Measurements from ENCODE around the gene ADGRF4.

ADGRF4 gene, protein sequence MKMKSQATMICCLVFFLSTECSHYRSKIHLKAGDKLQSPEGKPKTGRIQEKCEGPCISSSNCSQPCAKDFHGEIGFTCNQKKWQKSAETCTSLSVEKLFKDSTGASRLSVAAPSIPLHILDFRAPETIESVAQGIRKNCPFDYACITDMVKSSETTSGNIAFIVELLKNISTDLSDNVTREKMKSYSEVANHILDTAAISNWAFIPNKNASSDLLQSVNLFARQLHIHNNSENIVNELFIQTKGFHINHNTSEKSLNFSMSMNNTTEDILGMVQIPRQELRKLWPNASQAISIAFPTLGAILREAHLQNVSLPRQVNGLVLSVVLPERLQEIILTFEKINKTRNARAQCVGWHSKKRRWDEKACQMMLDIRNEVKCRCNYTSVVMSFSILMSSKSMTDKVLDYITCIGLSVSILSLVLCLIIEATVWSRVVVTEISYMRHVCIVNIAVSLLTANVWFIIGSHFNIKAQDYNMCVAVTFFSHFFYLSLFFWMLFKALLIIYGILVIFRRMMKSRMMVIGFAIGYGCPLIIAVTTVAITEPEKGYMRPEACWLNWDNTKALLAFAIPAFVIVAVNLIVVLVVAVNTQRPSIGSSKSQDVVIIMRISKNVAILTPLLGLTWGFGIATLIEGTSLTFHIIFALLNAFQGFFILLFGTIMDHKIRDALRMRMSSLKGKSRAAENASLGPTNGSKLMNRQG

DNA sequence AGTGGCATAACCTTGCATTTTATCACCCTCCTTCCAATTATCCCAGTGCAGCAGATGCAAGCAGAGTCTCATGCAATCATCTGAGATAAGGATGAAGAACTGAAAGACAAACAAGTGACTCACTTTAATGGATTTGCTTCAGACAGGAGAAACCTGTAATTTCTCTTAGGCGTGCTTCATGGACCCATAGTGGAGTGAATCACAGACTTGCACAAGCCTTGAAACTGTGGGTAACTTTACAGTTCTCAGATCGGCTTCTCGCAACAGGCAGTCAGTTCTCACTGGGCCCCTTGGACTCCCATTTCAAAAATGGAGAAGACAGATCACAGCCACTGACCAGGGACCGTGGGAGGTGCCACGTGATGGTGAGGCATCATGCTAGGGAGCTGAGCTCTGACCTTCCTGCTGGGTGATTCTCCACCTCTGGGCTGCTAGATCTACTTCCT lies at the start of gene ADGRF4:
TSS of gene ADGRF4 (plus strand) at position 239 of the 446 bp plus-strand sequence. CDS start 8,666 bp downstream, outside the sequence.
- Histone ChIP-seq H3K36me3 (no peaks in the 10 kb centered on the region), H3K9me3 (no peaks in the 10 kb centered on the region), H3K27me3 (no peaks in the 10 kb centered on the region), H3K4me3 (no peak within 1 kb of the TSS), H3K4me1 (no peaks in the 10 kb centered on the region), H3K27ac (no peak within 1 kb of the TSS)
- intact Hi-C loops (cut with DNase I; ENCODE audit: low total_unique reads): no loop called here
- TF ChIP-seq, protein P1, sequence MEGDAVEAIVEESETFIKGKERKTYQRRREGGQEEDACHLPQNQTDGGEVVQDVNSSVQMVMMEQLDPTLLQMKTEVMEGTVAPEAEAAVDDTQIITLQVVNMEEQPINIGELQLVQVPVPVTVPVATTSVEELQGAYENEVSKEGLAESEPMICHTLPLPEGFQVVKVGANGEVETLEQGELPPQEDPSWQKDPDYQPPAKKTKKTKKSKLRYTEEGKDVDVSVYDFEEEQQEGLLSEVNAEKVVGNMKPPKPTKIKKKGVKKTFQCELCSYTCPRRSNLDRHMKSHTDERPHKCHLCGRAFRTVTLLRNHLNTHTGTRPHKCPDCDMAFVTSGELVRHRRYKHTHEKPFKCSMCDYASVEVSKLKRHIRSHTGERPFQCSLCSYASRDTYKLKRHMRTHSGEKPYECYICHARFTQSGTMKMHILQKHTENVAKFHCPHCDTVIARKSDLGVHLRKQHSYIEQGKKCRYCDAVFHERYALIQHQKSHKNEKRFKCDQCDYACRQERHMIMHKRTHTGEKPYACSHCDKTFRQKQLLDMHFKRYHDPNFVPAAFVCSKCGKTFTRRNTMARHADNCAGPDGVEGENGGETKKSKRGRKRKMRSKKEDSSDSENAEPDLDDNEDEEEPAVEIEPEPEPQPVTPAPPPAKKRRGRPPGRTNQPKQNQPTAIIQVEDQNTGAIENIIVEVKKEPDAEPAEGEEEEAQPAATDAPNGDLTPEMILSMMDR (IDR thresholded peaks at IDR 0.05): no peak
- no peak for DNase-seq

DNA sequence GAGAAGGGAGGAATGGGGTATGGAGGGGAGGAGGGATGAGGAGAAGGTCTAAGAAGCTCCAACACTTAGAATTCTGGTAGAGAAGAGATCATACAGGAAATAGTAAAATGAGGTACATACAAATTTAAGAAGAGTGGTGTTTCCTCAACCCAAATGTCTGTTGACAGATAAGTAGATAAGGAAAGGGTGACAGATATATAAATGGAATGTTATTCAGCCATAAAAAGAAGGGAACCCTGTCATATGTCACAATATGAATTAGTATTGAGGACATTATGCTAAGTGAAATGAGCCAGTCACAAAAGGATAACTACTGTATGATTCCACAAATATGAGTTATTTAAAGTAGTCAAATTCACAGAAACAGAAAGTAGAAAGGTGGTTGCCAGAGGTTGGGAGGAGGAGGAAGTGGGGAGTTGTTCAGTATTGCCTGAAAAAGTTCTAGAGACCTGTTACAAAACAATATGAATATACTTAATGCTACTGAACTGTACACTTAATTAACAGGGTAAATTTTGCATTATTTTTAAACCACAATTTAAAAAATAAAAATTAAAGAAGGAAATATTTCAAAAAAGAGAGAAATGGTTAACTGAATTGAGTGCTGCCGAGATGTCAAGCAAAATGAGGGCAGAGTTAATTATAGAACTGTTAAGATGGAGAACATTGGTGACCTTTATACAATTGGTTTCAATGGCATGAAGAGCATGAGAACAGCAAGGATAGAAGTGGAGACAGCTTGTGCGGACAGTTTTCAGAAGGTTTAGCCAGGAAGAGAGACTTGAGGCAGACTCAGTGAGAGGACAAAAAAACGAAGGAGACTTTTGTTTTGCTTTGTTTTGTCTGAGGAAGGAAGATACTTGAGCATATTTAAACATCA lies 47.6 kb upstream of the ADGRF4 start:
- Histone ChIP-seq H3K4me3 (no peak overlapping the region), H3K36me3 (no peaks in the 10 kb centered on the region), H3K4me1 (no peaks in the 10 kb centered on the region), H3K9me3 (no peaks in the 10 kb centered on the region), H3K27me3 (no peaks in the 10 kb centered on the region), H3K27ac (no peak overlapping the region)
- intact Hi-C loops (cut with DNase I; ENCODE audit: low total_unique reads): no loop called here
- TF ChIP-seq, protein P1 (IDR thresholded peaks at IDR 0.05): no peak
- DNase-seq: no peak

DNA sequence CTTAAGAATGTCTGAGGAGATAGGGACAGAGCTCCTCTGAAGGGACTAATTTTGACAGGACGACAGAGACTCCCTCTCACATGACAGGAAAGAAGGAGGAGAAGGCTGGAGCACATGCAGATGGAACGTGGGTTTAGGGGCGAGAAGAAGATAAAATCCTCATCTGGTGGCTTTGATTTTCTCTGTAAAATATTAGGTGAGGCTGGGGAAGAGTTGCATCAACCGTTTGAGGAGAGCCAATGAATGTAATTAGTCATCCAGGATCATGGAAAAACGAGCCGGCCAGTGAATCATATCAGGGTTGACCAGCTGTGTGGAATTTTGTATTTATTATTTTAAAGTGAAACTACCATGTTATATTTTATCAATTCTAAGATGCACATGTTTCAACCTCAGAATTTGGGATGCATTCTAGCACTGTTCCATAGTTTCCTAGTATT lies 46.9 kb upstream of the ADGRF4 start:
- Histone ChIP-seq H3K27me3 (no peaks in the 10 kb centered on the region), H3K36me3 (no peaks in the 10 kb centered on the region), H3K4me3 (no peak overlapping the region), H3K4me1 (no peaks in the 10 kb centered on the region), H3K27ac (no peak overlapping the region), H3K9me3 (no peaks in the 10 kb centered on the region)
- TF ChIP-seq, protein P1 (IDR thresholded peaks at IDR 0.05): no peak
- intact Hi-C loops (cut with DNase I; ENCODE audit: low total_unique reads): no loop called here
- DNase-seq: no peak

DNA sequence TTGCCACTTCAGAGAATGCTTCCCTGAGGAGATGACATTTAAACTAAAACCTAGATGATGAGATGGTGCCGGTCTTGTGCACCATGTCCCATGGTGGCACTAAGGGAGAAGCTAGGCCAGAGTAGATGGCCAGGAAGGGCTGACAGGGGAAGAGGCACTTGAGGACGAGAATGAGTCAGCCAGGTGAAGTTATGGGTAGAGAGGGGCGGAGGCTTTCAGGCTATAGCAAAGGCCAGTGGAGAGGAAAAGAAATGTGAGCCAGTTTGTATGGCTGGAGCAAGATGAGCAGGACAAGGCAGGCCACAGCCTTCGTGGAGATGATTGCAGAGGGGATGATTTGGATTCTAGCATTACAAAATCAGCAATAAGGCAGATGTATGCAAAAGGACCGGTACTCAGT lies 44.7 kb upstream of the ADGRF4 start:
- Histone ChIP-seq H3K36me3 (no peaks in the 10 kb centered on the region), H3K27me3 (no peaks in the 10 kb centered on the region), H3K4me1 (no peaks in the 10 kb centered on the region), H3K4me3 (no peak overlapping the region), H3K27ac (no peak overlapping the region), H3K9me3 (no peaks in the 10 kb centered on the region)
- intact Hi-C loops (cut with DNase I; ENCODE audit: low total_unique reads): no loop called here
- no peak for DNase-seq
- TF ChIP-seq, protein P1 (IDR thresholded peaks at IDR 0.05): no peak

DNA sequence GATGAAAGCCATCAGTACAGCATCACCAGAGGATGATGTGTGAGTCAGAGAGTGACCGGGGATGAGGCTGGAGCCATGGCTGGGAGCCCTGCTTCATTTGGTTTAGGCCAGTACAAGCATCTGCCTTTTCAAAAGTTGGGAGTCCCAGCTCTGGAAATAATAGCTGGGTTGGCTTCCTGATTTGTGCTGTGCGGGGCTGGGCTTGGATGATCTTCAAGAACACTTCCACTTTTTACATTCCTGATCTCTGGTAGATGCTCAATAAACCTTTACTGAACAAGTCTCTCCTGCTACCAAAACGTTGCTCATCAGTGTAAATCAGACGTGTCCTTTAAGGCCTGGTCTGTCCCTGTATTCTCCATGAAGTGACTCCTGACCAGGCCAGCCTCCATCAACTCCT lies 44.1 kb upstream of the ADGRF4 start:
- TF ChIP-seq, protein P1 (IDR thresholded peaks at IDR 0.05): no peak
- no peak overlapping the region for H3K27ac ChIP-seq
- no peak overlapping the region for H3K4me3 ChIP-seq
- H3K36me3 ChIP-seq: no peaks in the 10 kb centered on the region
- intact Hi-C loops (cut with DNase I; ENCODE audit: low total_unique reads): no loop called here
- H3K4me1 ChIP-seq: no peaks in the 10 kb centered on the region
- DNase-seq: no peak
- no peaks in the 10 kb centered on the region for H3K9me3 ChIP-seq
- no peaks in the 10 kb centered on the region for H3K27me3 ChIP-seq
